Measurements from ENCODE around the gene TKFC. TPM values are rescaled to one million over a fixed set of nuclear protein-coding genes. Genes with fewer than 3 reads are reported as not detected.
A peak's percentile ranks its signal among the peaks of the same experiment; 100 is the strongest.

Gene TKFC
- total and polyA plus RNA-seq, 4 donors = 18.9 to 82.0 (median 26.7) TPM

DNA sequence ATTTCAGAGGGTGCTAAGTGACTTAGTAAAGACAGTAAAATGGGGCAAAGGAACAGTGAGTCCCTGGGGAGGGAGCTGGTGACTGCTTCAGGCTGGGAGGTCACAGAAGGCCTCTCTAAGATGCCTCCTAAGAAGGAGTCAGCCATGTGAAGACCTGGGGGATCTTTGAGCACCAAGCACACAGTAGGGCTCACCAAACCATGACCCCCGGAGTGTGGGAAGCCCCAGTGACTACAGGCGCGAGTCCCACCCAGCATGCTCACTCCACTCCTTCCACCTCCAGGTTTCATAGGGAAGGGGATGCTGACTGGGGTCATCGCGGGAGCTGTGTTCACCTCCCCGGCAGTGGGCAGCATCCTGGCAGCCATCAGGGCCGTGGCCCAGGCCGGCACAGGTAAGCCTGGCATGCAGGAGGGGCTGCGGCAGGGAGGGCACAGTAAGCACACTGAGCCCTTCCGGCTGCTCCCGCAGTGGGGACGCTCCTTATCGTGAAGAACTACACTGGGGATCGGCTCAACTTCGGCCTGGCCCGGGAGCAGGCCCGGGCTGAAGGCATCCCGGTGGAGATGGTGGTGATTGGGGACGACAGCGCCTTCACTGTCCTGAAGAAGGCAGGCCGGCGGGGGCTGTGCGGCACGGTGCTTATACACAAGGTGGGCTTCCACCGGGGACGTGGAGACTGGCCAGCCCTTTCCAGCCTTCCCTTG lies 5.9 kb downstream of the TKFC start:
- Histone ChIP-seq H3K4me3 (ENCODE audit: low read length in 2 of 2) (no peak overlapping the region), H3K27ac (ENCODE audit: low read depth in 1 of 2, low read length in 2 of 2) (no peak overlapping the region), H3K36me3 (ENCODE audit: control insufficient read depth in 1 of 2, insufficient read depth in 2 of 2, low read length in 1 of 2) (no peaks in the 10 kb centered on the region), H3K4me1 (ENCODE audit: control insufficient read depth in 1 of 2, insufficient read depth in 2 of 2, low read length in 2 of 2) (no peaks in the 10 kb centered on the region), H3K27me3 (ENCODE audit: control insufficient read depth in 1 of 2, insufficient read depth in 2 of 2, low read length in 1 of 2) (no peaks in the 10 kb centered on the region), H3K9me3 (ENCODE audit: control insufficient read depth, low read length) (no peaks in the 10 kb centered on the region)
- DNase-seq = peak in 1 of 2 donors; percentile 71
- no peak for ATAC-seq (ENCODE audit: low FRiP score)
- 91 to 95% methylated on average over 25 to 26 of the region's 26 CpGs for WGBS, 2 donors
- intact Hi-C loops (cut with DNase I) = no loop called here

DNA sequence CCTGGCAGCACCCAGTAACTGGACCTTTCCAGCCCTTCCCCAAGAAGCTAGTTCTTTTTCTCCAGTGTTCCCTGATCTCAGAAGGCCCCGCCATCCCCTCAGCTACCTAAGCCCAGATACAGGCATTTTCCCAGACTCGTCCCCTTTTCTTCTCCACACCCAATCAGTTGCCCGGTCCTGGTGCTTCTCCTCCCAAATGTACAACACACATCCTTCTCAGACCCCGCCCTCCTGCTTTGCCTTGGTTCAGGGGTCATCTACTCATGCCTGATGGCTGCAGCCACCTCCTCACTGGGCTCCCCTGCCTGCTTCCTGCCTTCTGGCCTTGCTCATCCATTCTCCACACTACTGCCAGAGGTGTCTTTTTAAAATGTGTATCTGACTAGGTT lies 6.5 kb downstream of the TKFC start:
- no peaks in the 10 kb centered on the region for H3K36me3 ChIP-seq (ENCODE audit: control insufficient read depth in 1 of 2, insufficient read depth in 2 of 2, low read length in 1 of 2)
- peak in 1 of 2 donors; percentile 27 for DNase-seq
- H3K27me3 ChIP-seq (ENCODE audit: control insufficient read depth in 1 of 2, insufficient read depth in 2 of 2, low read length in 1 of 2) = no peaks in the 10 kb centered on the region
- intact Hi-C loops (cut with DNase I) = no loop called here
- no peak overlapping the region for H3K27ac ChIP-seq (ENCODE audit: low read depth in 1 of 2, low read length in 2 of 2)
- no peaks in the 10 kb centered on the region for H3K9me3 ChIP-seq (ENCODE audit: control insufficient read depth, low read length)
- 90 to 92% methylated on average over 4 of the region's 4 CpGs for WGBS, 2 donors
- H3K4me3 ChIP-seq (ENCODE audit: low read length in 2 of 2) = no peak overlapping the region
- no peak for ATAC-seq (ENCODE audit: low FRiP score)
- no peaks in the 10 kb centered on the region for H3K4me1 ChIP-seq (ENCODE audit: control insufficient read depth in 1 of 2, insufficient read depth in 2 of 2, low read length in 2 of 2)

DNA sequence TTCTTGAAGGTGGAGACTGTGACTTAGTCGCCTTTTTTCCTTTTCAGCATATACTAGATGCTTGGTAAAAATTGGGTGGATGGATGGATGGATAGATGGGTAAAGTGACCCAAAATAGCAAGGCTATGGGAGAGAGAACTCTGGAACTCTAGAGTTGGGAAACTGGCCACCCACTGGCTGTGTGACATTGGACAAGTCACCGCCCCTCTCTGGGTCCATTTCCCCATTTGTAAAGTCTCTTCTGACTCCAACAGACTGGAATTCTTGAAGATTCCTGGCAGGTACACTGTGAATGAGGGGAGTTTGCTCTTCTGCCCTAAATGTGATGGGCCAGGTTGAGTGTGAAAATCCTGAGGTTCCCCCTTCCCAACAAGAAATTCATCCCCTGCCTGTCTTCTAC lies 8.0 kb downstream of the TKFC start:
- 97% methylated on average over 2 of the region's 2 CpGs for WGBS, 2 donors

GRCh38 chr11:61341706-61342105 lies 8.7 kb downstream of the TKFC start:
- WGBS, 2 donors = 92 to 94% methylated on average over 4 of the region's 4 CpGs
- DNase-seq = peak in 1 of 2 donors; percentile 33
- intact Hi-C loops (cut with DNase I) = no loop called here

More for the DNA sequence above, 8.0 kb downstream of the TKFC start:
- DNase-seq (peak in 1 of 2 donors; percentile 2), ATAC-seq (ENCODE audit: low FRiP score) (no peak)
- Histone ChIP-seq H3K27ac (ENCODE audit: low read depth in 1 of 2, low read length in 2 of 2) (no peak overlapping the region), H3K4me3 (ENCODE audit: low read length in 2 of 2) (no peak overlapping the region), H3K9me3 (ENCODE audit: control insufficient read depth, low read length) (no peaks in the 10 kb centered on the region), H3K4me1 (ENCODE audit: control insufficient read depth in 1 of 2, insufficient read depth in 2 of 2, low read length in 2 of 2) (no peaks in the 10 kb centered on the region), H3K36me3 (ENCODE audit: control insufficient read depth in 1 of 2, insufficient read depth in 2 of 2, low read length in 1 of 2) (no peaks in the 10 kb centered on the region), H3K27me3 (ENCODE audit: control insufficient read depth in 1 of 2, insufficient read depth in 2 of 2, low read length in 1 of 2) (no peaks in the 10 kb centered on the region)
- intact Hi-C loops (cut with DNase I) = no loop called here

DNA sequence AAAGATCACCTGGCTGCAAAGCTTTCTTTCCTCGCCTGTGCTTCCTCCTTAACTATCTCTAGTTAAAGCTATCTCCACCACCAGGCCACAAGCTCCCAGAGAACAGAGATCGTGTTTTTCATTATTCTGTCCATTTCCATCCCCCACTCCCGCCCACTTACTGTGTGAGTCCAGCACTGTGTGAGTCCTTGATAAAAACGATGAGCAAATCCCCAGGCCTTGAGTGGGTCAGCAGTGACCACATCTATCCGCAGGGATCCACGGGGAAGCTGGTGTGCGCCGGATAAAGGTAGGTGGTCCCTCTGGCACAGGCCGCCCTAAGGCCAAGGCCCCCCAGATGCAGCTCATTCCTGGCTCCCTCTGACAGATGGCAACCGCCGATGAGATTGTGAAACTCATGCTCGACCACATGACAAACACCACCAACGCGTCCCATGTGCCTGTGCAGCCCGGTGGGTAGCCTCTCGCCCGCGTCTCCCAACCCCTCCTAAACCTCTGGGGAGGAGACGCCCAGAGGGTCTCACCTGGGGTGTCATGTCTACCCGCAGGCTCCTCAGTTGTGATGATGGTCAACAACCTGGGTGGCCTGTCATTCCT lies 9.3 kb downstream of the TKFC start:
- Histone ChIP-seq H3K4me3 (ENCODE audit: low read length in 2 of 2) (no peak overlapping the region), H3K27ac (ENCODE audit: low read depth in 1 of 2, low read length in 2 of 2) (no peak overlapping the region), H3K9me3 (ENCODE audit: control insufficient read depth, low read length) (no peaks in the 10 kb centered on the region), H3K4me1 (ENCODE audit: control insufficient read depth in 1 of 2, insufficient read depth in 2 of 2, low read length in 2 of 2) (no peaks in the 10 kb centered on the region), H3K36me3 (ENCODE audit: control insufficient read depth in 1 of 2, insufficient read depth in 2 of 2, low read length in 1 of 2) (no peaks in the 10 kb centered on the region), H3K27me3 (ENCODE audit: control insufficient read depth in 1 of 2, insufficient read depth in 2 of 2, low read length in 1 of 2) (no peaks in the 10 kb centered on the region)
- peak in 1 of 2 donors; percentile 70 for DNase-seq
- intact Hi-C loops (cut with DNase I) = no loop called here
- no peak for ATAC-seq (ENCODE audit: low FRiP score)
- WGBS, 2 donors = 91 to 95% methylated on average over 20 of the region's 20 CpGs

More at GRCh38 chr11:61341706-61342105, 8.7 kb downstream of the TKFC start:
- ATAC-seq (ENCODE audit: low FRiP score) = no peak
- no peak overlapping the region for H3K4me3 ChIP-seq (ENCODE audit: low read length in 2 of 2)
- no peaks in the 10 kb centered on the region for H3K9me3 ChIP-seq (ENCODE audit: control insufficient read depth, low read length)
- no peak overlapping the region for H3K27ac ChIP-seq (ENCODE audit: low read depth in 1 of 2, low read length in 2 of 2)
- no peaks in the 10 kb centered on the region for H3K27me3 ChIP-seq (ENCODE audit: control insufficient read depth in 1 of 2, insufficient read depth in 2 of 2, low read length in 1 of 2)
- H3K36me3 ChIP-seq (ENCODE audit: control insufficient read depth in 1 of 2, insufficient read depth in 2 of 2, low read length in 1 of 2) = no peaks in the 10 kb centered on the region
- no peaks in the 10 kb centered on the region for H3K4me1 ChIP-seq (ENCODE audit: control insufficient read depth in 1 of 2, insufficient read depth in 2 of 2, low read length in 2 of 2)

GRCh38 chr11:61343792-61344745 lies 11.0 kb downstream of the TKFC start:
- no peak overlapping the region for H3K4me3 ChIP-seq (ENCODE audit: low read length in 2 of 2)
- no peaks in the 10 kb centered on the region for H3K4me1 ChIP-seq (ENCODE audit: control insufficient read depth in 1 of 2, insufficient read depth in 2 of 2, low read length in 2 of 2)
- no peak overlapping the region for H3K27ac ChIP-seq (ENCODE audit: low read depth in 1 of 2, low read length in 2 of 2)
- intact Hi-C loops (cut with DNase I) = no loop called here
- DNase-seq (peak in 1 of 2 donors; percentile 63), ATAC-seq (ENCODE audit: low FRiP score) (no peak)
- 87 to 88% methylated on average over 29 of the region's 29 CpGs for WGBS, 2 donors
- H3K27me3 ChIP-seq (ENCODE audit: control insufficient read depth in 1 of 2, insufficient read depth in 2 of 2, low read length in 1 of 2) = no peaks in the 10 kb centered on the region
- H3K36me3 ChIP-seq (ENCODE audit: control insufficient read depth in 1 of 2, insufficient read depth in 2 of 2, low read length in 1 of 2) = peaks cover 0 to 4% of the 10 kb centered on the region in 2 donors
- H3K9me3 ChIP-seq (ENCODE audit: control insufficient read depth, low read length) = no peaks in the 10 kb centered on the region

DNA sequence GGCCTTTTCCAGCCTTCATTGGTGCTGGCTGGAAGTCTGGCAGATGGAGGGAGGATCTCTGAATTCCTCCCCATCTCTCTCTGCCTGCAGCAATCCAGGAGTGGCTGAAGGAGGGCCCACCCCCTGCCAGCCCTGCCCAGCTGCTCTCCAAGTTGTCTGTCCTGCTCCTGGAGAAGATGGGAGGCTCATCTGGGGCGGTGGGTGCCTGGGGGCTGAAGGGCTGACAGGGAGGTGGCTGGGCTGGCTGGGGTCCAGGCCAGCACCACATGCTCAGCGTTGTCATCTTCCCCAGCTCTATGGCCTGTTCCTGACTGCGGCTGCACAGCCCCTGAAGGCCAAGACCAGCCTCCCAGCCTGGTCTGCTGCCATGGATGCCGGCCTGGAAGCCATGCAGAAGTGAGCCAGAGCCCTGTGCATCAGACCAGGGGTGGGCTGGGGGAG lies 12.2 kb downstream of the TKFC start:
- intact Hi-C loops (cut with DNase I) = no loop called here
- DNase-seq = peak in 1 of 2 donors; percentile 62
- Histone ChIP-seq H3K27ac (ENCODE audit: low read depth in 1 of 2, low read length in 2 of 2) (no peak overlapping the region), H3K27me3 (ENCODE audit: control insufficient read depth in 1 of 2, insufficient read depth in 2 of 2, low read length in 1 of 2) (no peaks in the 10 kb centered on the region), H3K4me3 (ENCODE audit: low read length in 2 of 2) (no peak overlapping the region), H3K36me3 (ENCODE audit: control insufficient read depth in 1 of 2, insufficient read depth in 2 of 2, low read length in 1 of 2) (peaks cover 0 to 10% of the 10 kb centered on the region in 2 donors), H3K4me1 (ENCODE audit: control insufficient read depth in 1 of 2, insufficient read depth in 2 of 2, low read length in 2 of 2) (no peaks in the 10 kb centered on the region), H3K9me3 (ENCODE audit: control insufficient read depth, low read length) (no peaks in the 10 kb centered on the region)
- ATAC-seq (ENCODE audit: low FRiP score) = peak; percentile 28
- WGBS, 2 donors = 61 to 64% methylated on average over 4 of the region's 4 CpGs

DNA sequence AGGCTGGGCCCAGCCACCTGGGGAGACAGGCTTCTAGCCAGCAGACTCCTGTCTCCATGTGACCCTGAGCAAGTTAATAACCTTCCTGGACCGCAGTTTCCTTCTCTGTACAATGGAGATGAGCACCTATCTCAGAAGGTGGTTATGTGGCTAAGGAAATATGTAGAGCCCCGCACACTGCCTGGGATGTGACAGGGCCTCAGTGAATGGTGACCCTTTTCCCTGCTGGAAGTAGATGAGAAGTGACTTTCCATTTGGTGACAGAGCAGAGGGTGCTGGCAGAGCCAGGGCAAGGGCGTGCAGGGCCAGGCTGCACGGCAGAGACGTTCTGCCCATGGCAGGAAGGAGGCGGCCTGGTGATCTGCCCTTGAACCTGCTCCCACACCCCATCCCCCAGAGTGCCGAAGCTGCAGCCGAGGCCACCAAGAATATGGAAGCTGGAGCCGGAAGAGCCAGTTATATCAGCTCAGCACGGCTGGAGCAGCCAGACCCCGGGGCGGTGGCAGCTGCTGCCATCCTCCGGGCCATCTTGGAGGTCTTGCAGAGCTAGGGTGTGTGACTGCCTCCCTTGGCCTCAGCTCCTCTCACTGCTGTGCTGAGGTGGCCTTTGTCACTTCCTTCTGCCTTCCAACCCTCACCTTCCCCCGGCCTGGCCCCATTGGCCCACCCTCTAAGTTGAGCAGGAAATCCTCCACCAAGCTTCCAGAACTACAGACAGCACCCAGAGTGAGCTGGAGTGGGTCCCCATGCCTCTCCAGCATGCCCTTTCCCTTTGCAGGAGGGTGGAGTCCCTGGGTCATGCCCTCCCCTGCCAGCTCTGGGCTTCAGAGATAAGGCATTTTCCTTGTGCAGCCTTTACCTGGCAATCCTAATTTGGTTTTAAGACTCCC lies 13.2 kb downstream of the TKFC start:
- Histone ChIP-seq H3K4me3 (ENCODE audit: low read length in 2 of 2) (no peak overlapping the region), H3K27me3 (ENCODE audit: control insufficient read depth in 1 of 2, insufficient read depth in 2 of 2, low read length in 1 of 2) (no peaks in the 10 kb centered on the region), H3K36me3 (ENCODE audit: control insufficient read depth in 1 of 2, insufficient read depth in 2 of 2, low read length in 1 of 2) (peaks cover 0 to 10% of the 10 kb centered on the region in 2 donors), H3K4me1 (ENCODE audit: control insufficient read depth in 1 of 2, insufficient read depth in 2 of 2, low read length in 2 of 2) (no peaks in the 10 kb centered on the region), H3K27ac (ENCODE audit: low read depth in 1 of 2, low read length in 2 of 2) (no peak overlapping the region), H3K9me3 (ENCODE audit: control insufficient read depth, low read length) (no peaks in the 10 kb centered on the region)
- DNase-seq (peak in 1 of 2 donors; percentile 70), ATAC-seq (ENCODE audit: low FRiP score) (no peak)
- WGBS, 2 donors = 81 to 91% methylated on average over 13 to 14 of the region's 14 CpGs
- intact Hi-C loops (cut with DNase I) = no loop called here
